Dedifferentiated amniotic fluid mesenchymal stem cell (primary cell): ENCODE results near the gene GNG11.
A peak's percentile ranks its signal among the peaks of the same experiment; 100 is the strongest.

Source experiments
- DNase-seq: peaks from one replicate; pipeline ENCODE4 v3.0.0-alpha.2; 2016; ENCODE audit errors: extremely low spot score

The GNG11 gene

GRCh38 chr7:93948106-93948505 is 26.6 kb downstream of the GNG11 start:
- DNase-seq: no peak

- DNase-seq: no peak
These were observed 27.3 kb downstream of the GNG11 start for GRCh38 chr7:93948873-93949272.

DNA sequence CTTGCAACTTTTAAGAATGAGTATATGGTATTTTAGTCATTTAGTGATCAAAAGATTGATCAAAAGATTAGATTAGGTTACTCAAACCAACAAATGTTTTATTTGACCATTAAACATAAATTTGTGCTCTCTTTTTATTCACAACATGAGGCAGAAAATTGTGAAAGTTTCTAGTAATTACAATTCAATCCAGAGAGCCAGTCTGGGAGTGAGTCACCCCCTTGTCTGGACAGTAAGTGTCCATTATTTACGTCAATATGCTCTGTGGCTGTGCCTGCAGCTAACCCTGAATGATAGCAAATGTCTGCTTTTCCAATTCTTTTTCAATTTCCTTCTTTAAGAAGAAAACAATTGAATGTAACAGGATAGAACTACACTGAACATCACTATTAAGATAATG is 27.9 kb downstream of the GNG11 start:
- peak; percentile 64 for DNase-seq

DNA sequence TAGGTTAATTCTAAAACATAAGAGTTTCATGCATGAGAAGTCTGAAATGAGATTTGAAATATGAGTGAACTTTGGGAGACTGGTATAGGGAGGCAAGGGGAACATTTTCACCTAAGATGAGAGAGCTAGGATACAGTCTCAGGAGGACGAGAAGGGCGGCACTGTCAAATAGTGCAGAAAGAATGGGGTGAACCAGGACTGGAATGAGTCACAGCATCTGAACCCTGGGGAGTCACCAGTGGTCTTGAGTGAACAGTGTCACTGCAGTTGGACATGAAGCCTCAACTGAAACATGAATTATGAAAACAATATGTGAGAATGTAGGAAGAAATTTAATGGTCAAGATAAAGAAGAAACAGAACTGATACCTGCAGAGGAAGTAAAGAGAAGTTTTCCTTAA is 33.8 kb downstream of the GNG11 start:
- DNase-seq: no peak

GRCh38 chr7:93957767-93958166 is 36.2 kb downstream of the GNG11 start:
- no peak for DNase-seq

DNA sequence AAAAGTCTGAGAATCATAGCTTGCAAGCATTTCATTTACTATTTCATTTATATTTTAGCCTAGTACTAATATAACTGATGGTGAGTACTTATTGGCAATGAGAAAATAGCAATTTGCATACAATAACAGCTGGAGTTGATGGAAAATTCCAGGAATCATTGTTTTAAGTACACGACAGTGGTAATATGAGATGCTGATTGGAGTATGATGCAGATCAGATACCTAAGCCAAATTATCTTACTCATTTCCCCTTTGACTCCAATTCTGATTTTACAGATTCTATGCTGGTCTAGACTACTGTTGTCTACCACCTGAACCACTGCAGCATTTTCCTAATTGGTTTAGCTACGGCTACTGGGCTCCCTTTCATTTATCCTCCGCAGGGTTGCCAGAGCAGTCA is 36.7 kb downstream of the GNG11 start:
- DNase-seq: no peak

GRCh38 chr7:93958651-93959050 is 37.1 kb downstream of the GNG11 start:
- DNase-seq: no peak

- no peak for DNase-seq
These were observed 39.5 kb downstream of the GNG11 start for GRCh38 chr7:93960986-93961385.

- DNase-seq: no peak
These were observed 42.7 kb downstream of the GNG11 start for GRCh38 chr7:93964262-93964661.

GRCh38 chr7:93964813-93965212 is 43.3 kb downstream of the GNG11 start:
- DNase-seq: no peak

- DNase-seq: no peak
These were observed 47.5 kb downstream of the GNG11 start for GRCh38 chr7:93968911-93969620.

GRCh38 chr7:93972029-93972725 is 50.6 kb downstream of the GNG11 start:
- DNase-seq: no peak

DNA sequence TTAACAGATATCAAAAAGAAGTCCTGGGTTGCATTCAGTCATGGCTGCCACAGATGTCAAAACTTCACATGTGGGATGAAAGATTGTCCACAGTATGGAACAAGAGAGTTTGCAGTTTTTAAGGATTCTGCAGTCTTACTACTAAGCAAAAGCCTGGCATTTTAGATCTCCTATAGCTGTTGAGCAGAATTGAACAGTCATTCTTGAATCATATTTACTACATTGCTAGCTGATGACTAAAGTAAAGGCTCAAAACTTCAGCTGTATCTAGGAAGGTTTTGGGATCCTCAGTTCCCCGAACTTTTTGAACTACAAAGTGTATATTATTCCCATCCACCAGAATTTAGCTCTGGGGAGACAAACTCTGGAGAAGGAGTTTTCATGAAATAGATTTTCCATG is 51.6 kb downstream of the GNG11 start:
- no peak for DNase-seq

DNA sequence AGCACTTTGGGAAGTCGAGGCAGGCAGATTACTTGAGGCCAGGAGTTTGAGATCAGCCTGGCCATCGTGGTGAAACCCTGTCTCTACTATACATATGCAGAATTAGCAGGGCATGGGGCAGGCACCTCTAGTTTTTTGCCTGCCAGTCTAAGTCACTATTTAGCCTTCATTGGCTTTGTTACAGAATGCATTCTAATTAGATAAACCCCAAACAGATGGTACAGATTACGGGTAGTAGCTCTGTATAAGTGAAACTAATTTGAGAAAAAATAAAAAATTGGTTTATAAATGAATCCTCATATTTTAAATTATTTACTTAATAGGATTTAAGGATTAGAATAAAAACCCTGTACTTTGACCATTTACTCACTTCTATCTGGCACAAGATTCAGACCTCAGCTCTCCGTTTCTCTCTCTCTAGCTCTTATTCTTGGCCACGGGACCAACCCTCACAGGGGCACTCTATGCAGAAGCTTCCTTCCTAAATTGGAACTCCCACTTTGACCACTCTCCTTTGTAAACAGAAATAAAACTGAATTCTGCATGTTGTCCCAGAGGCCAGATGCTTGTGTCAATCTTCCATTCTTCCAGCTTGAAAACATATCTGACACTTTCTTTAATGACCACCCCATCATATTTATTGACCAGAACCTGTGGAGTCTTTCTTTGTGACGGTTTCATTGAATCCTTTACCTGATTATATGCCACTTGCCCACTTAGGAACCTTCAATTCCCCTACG is 55.8 kb downstream of the GNG11 start:
- no peak for DNase-seq
